ENCODE measurements around the gene EVX1. TPM values are rescaled to one million over a fixed set of nuclear protein-coding genes. Genes with fewer than 3 reads are reported as not detected.

The EVX1 gene
- total and polyA plus RNA-seq, 10 donors: not detected

DNA sequence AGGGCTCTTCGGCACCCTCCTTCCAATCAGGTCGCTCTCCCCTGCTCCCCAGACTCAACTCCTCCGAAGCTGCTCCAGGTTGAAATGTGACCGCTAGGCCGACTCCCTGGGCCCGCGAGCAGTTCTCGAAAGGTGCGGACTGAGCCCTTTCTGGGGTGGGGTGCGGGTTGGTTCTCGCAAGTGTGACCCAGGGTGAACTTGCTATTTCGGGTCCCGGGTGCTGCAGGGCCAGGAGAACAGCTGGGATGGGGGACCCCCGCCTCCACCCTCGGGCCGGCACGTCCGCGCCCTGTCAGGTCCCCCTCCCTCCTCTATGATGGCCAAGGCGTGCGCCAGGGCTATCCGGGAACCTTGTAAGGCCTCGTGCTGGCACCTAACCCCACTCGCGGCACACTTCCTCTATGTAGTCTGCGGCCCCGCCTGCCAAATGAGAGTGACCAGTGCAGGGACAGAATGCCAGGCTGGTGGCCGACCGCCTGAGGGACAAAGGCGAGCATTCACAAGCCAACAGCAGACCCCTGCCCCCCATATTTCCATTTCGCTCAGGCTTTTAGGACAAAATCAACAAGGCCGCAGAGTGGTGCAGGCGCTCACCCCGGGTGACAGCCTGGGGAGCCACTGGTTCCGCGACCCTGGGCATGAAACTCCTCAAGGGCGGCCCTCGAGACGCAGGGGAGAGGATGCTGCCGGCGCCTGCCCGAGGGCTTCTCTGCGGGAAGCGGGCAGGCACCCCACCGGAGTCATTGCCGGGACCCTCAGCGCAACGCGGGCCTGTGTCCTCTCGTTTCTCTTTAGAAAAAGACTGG is 29.0 kb upstream of the EVX1 start:
- no peaks in the 10 kb centered on the region for H3K36me3 ChIP-seq
- intact Hi-C loops (cut with DNase I; ENCODE audit: low total_unique reads): no loop called here
- peak overlapping the region in 2 of 8 donors; percentile 7 to 21 for H3K4me3 ChIP-seq
- no peak overlapping the region for H3K27ac ChIP-seq
- H3K4me1 ChIP-seq: peaks cover 5 to 28% (median 20%) of the 10 kb centered on the region in 6 donors
- H3K9me3 ChIP-seq: no peaks in the 10 kb centered on the region
- TF ChIP-seq POLR2A (IDR thresholded peaks at IDR 0.05) (no peak), POLR2AphosphoS5 (IDR thresholded peaks at IDR 0.05) (no peak)
- TF ChIP-seq, protein P1, sequence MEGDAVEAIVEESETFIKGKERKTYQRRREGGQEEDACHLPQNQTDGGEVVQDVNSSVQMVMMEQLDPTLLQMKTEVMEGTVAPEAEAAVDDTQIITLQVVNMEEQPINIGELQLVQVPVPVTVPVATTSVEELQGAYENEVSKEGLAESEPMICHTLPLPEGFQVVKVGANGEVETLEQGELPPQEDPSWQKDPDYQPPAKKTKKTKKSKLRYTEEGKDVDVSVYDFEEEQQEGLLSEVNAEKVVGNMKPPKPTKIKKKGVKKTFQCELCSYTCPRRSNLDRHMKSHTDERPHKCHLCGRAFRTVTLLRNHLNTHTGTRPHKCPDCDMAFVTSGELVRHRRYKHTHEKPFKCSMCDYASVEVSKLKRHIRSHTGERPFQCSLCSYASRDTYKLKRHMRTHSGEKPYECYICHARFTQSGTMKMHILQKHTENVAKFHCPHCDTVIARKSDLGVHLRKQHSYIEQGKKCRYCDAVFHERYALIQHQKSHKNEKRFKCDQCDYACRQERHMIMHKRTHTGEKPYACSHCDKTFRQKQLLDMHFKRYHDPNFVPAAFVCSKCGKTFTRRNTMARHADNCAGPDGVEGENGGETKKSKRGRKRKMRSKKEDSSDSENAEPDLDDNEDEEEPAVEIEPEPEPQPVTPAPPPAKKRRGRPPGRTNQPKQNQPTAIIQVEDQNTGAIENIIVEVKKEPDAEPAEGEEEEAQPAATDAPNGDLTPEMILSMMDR (IDR thresholded peaks at IDR 0.05 in 8 of 11, conservative IDR thresholded peaks at IDR 0.05 in 3 of 11): no peak
- peaks cover 9 to 100% (median 70%) of the 10 kb centered on the region in 7 donors for H3K27me3 ChIP-seq (replicated peaks in 1 of 7)
- peak; percentile 73 for DNase-seq
- 38 to 70% (median 47%) methylated on average over 24 to 50 of the region's 50 CpGs for WGBS, 5 donors

- no peak for DNase-seq
- WGBS, 5 donors: 57 to 79% (median 63%) methylated on average over 8 of the region's 8 CpGs
- Histone ChIP-seq H3K9me3 (no peaks in the 10 kb centered on the region), H3K27ac (no peak overlapping the region), H3K36me3 (no peaks in the 10 kb centered on the region), H3K27me3 (replicated peaks in 1 of 7) (peaks cover 5 to 100% (median 70%) of the 10 kb centered on the region in 7 donors), H3K4me3 (no peak overlapping the region), H3K4me1 (peaks cover 5 to 28% (median 20%) of the 10 kb centered on the region in 6 donors)
- intact Hi-C loops (cut with DNase I; ENCODE audit: low total_unique reads): no loop called here
- TF ChIP-seq, protein P1 (IDR thresholded peaks at IDR 0.05 in 8 of 11, conservative IDR thresholded peaks at IDR 0.05 in 3 of 11): no peak
- TF ChIP-seq POLR2A (IDR thresholded peaks at IDR 0.05): no peak
- TF ChIP-seq POLR2AphosphoS5 (IDR thresholded peaks at IDR 0.05): no peak
Measured at GRCh38 chr7:27214239-27214950, 28.2 kb upstream of the EVX1 start.

- Histone ChIP-seq H3K27me3 (replicated peaks in 1 of 7) (peaks cover 3 to 100% (median 72%) of the 10 kb centered on the region in 7 donors), H3K27ac (no peak overlapping the region), H3K4me3 (no peak overlapping the region), H3K4me1 (peaks cover 5 to 31% (median 22%) of the 10 kb centered on the region in 6 donors), H3K36me3 (no peaks in the 10 kb centered on the region), H3K9me3 (no peaks in the 10 kb centered on the region)
- DNase-seq: no peak
- TF ChIP-seq, protein P1 (IDR thresholded peaks at IDR 0.05 in 8 of 11, conservative IDR thresholded peaks at IDR 0.05 in 3 of 11): no peak
- no peak for TF ChIP-seq POLR2A (IDR thresholded peaks at IDR 0.05)
- TF ChIP-seq POLR2AphosphoS5 (IDR thresholded peaks at IDR 0.05): no peak
- intact Hi-C loops (cut with DNase I; ENCODE audit: low total_unique reads): no loop called here
- WGBS, 5 donors: 75 to 91% (median 83%) methylated on average over 2 of the region's 2 CpGs
Measured at GRCh38 chr7:27215356-27215755, 27.2 kb upstream of the EVX1 start.

DNA sequence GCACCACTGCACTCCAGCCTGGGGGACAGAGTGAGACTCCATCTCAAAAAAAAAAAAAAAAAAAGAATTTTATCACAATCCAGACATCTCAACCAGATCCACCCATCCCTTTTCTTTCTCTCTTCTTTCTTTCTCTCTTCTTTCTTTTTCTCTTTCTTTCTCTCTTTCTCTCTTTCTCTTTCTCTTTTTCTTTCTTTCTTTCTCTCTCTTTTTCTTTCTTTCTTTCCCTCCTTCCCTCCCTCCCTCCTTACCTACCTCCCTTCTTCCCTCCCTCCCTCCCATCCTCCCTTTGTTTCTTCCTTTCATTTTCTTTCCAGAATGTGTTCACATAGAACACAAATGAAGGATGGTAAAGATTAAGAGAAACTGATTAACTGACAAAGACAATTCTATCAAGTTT is 24.7 kb upstream of the EVX1 start:
- Histone ChIP-seq H3K4me3 (no peak overlapping the region), H3K9me3 (no peaks in the 10 kb centered on the region), H3K27ac (no peak overlapping the region), H3K36me3 (no peaks in the 10 kb centered on the region), H3K4me1 (peaks cover 0 to 22% (median 18%) of the 10 kb centered on the region in 6 donors), H3K27me3 (replicated peaks in 1 of 7) (peaks cover 6 to 100% (median 70%) of the 10 kb centered on the region in 7 donors)
- intact Hi-C loops (cut with DNase I; ENCODE audit: low total_unique reads): no loop called here
- TF ChIP-seq, protein P1 (IDR thresholded peaks at IDR 0.05 in 8 of 11, conservative IDR thresholded peaks at IDR 0.05 in 3 of 11): no peak
- TF ChIP-seq POLR2AphosphoS5 (IDR thresholded peaks at IDR 0.05): no peak
- TF ChIP-seq POLR2A (IDR thresholded peaks at IDR 0.05): no peak
- no peak for DNase-seq

All from spleen (tissue), 11 donors.